HepG2 (cell line): ENCODE results near the gene HELT. TPM values are rescaled to one million over a fixed set of nuclear protein-coding genes. Genes with fewer than 3 reads are reported as not detected.

Source experiments
- ATAC-seq: fragments of 200-7000 bp; cut with Tn5 transposase; 3 replicates; pipeline ENCODE4 v1.9.1; 2020; ENCODE audit warnings: mild to moderate bottlenecking, moderate library complexity
- BruUV-seq: library from RNA; stranded (reverse); fragments of 400-500 nt; replicated peaks from 2 replicates; lab custom pipeline; 2021; lab: Mats Ljungman, UMichigan
- CTCF ChIA-PET: fragments of 300-600 bp; formaldehyde crosslinking; extraction: SDS; loops from one replicate; lab custom pipeline; 2021; ENCODE audit warnings: low total read pairs, inconsistent platforms, low intra/inter-chr PET ratio; lab: Yijun Ruan, JAX
- POLR2A ChIA-PET: fragments of 350-600 bp; sonication (Branson Sonifier 250); formaldehyde crosslinking; loops from one replicate; lab custom pipeline; 2020; ENCODE audit warnings: antibody characterized with exemption, inconsistent platforms; lab: Yijun Ruan, JAX
- DNase-seq: peaks from one replicate; pipeline ENCODE4 v3.0.0-alpha.2; 2015; ENCODE audit warnings: low spot score
- FAIRE-seq: peaks from 3 replicates; lab custom pipeline; 2011; peaks lifted over from hg19 to GRCh38; lab: Jason Lieb, UNC
- H2AFZ ChIP-seq: one replicate; pipeline ENCODE4 v1.6.1; 2011; ENCODE audit warnings: low read length, inconsistent platforms
- H3K27ac ChIP-seq: fragments of 300-600 bp; 3 replicates; pipeline ENCODE4 v1.8.0; 2011; ENCODE audit warnings: mixed run types, mild to moderate bottlenecking, mixed read lengths, low read length, inconsistent platforms; ENCODE audit not compliant: insufficient read depth; ENCODE audit errors: extremely low read length
- H3K27me3 ChIP-seq, 2 experiments: fragments of 200-600 bp in 1 of 2; 2 replicates in 1 of 2; 3 replicates in 1 of 2; pipeline versions ENCODE4 v1.6.0 to v1.8.0; 2011; ENCODE audit warnings: low read length in 2 of 2, mild to moderate bottlenecking in 2 of 2, moderate library complexity in 2 of 2, inconsistent platforms in 1 of 2; ENCODE audit not compliant: insufficient read depth in 2 of 2, control insufficient read depth in 1 of 2
- H3K36me3 ChIP-seq, 2 experiments: fragments of 200-600 bp in 1 of 2; replicated peaks in 1 of 2; 2 replicates in 1 of 2; 3 replicates in 1 of 2; pipeline versions ENCODE4 v1.5.1 to v1.8.0; 2011; ENCODE audit warnings: low read length in 2 of 2, inconsistent platforms in 1 of 2; ENCODE audit not compliant: insufficient read depth in 2 of 2, control insufficient read depth in 1 of 2
- H3K4me1 ChIP-seq: 2 replicates; pipeline ENCODE4 v1.5.1; 2012; ENCODE audit warnings: low read length, inconsistent platforms; ENCODE audit not compliant: insufficient read depth
- H3K4me2 ChIP-seq: 2 replicates; pipeline ENCODE4 v1.6.0; 2011; ENCODE audit warnings: low read depth, low read length, inconsistent platforms
- H3K4me3 ChIP-seq, 3 experiments: fragments of 200-600 bp in 1 of 3; sonication (generic), shearing (Covaris generic) in 1 of 3; replicated peaks in 1 of 3; 2 replicates each; pipeline ENCODE4 v1.5.1; 2011 to 2016; ENCODE audit warnings: low read length in 3 of 3, inconsistent platforms in 2 of 3, low read depth in 2 of 3, mild to moderate bottlenecking in 2 of 3, control low read depth in 1 of 3, mixed read lengths in 1 of 3; ENCODE audit not compliant: insufficient read depth in 1 of 3
- H3K79me2 ChIP-seq: one replicate; pipeline ENCODE4 v1.6.1; 2011; ENCODE audit warnings: low read length, inconsistent platforms; ENCODE audit not compliant: insufficient read depth
- H3K9ac ChIP-seq: 2 replicates; pipeline ENCODE4 v1.6.0; 2011; ENCODE audit warnings: mild to moderate bottlenecking, low read depth, low read length, inconsistent platforms; ENCODE audit not compliant: insufficient read depth
- H3K9me3 ChIP-seq: 2 replicates; pipeline ENCODE4 v1.5.1; 2012; ENCODE audit warnings: mild to moderate bottlenecking, low read length
- H4K20me1 ChIP-seq: 2 replicates; pipeline ENCODE4 v1.6.0; 2011; ENCODE audit warnings: inconsistent platforms, mild to moderate bottlenecking, low read length, moderate library complexity; ENCODE audit not compliant: insufficient read depth
- HHEX ChIP-seq: IDR thresholded peaks from 2 replicates; pipeline ENCODE4 v1.6.1; 2016; ENCODE audit warnings: control low read depth
- RBM39 ChIP-seq: fragments of 200-400 bp; formaldehyde crosslinking; IDR thresholded peaks from one replicate; pipeline ENCODE4 v1.6.1; 2018; ENCODE audit warnings: antibody characterized with exemption, mild to moderate bottlenecking, low read depth, low read length; ENCODE audit not compliant: poor library complexity, severe bottlenecking
- ZBTB20 ChIP-seq: sonication (generic); formaldehyde crosslinking; IDR thresholded peaks from 2 replicates; pipeline ENCODE4 v1.8.1; 2023; ENCODE audit warnings: missing genetic modification reagents, low read depth, mild to moderate bottlenecking, borderline replicate concordance
- ZFP1 ChIP-seq: IDR thresholded peaks from 2 replicates; pipeline ENCODE4 v1.6.1; 2016
- ZNF549 ChIP-seq: sonication (generic); formaldehyde crosslinking; IDR thresholded peaks from 2 replicates; pipeline ENCODE4 v1.5.0; 2020; ENCODE audit warnings: missing genetic modification reagents
- WGBS: methylation state at CpG from one replicate; pipeline ENCODE4 v1.1.6; 2017; ENCODE audit warnings: low lambda C conversion rate; 5-methylcytosine and 5-hydroxymethylcytosine counted together
- in situ Hi-C: cut with HindIII; loops from 2 replicates; pipeline ENCODE4 v1.10.0; 2017; ENCODE audit warnings: low pct_unique_long_range_greater_than_20kb; ENCODE audit not compliant: extremely low pct_ligation_motif_present
- intact Hi-C: fragments of 100-400 bp; cut with micrococcal nuclease; formaldehyde crosslinking; loops from one replicate; pipeline ENCODE4 v1.10.0; 2022; ENCODE audit not compliant: unreplicated experiment
- polyA plus RNA-seq, 8 experiments: library from polyadenylated mRNA; depleted of rRNA in 3 of 8; stranded (reverse) in 7 of 8; unstranded in 1 of 8; fragments of >200 nt; fragmentation: Illumina TruSeq in 4 of 8; extraction: Trizol in 4 of 8; gene quantifications; 2 replicates each; pipeline versions ENCODE4 v1.2.1 to v1.2.3, GENCODE V29; 2011 to 2016; ENCODE audit warnings: low read depth in 4 of 8, missing spikeins in 1 of 8, mixed read lengths in 1 of 8; ENCODE audit not compliant: insufficient read depth in 1 of 8
- total RNA-seq, 5 experiments: library from RNA; depleted of rRNA; stranded (reverse); fragments of >200 nt; fragmentation: Illumina TruSeq; extraction: Trizol; gene quantifications; 2 replicates each; pipeline ENCODE4 v1.2.3, GENCODE V29; 2016; ENCODE audit warnings: low read depth in 1 of 5
- TF ChIP-seq, protein P1 (sequence below): sonication (generic); formaldehyde crosslinking; IDR thresholded peaks from 2 replicates; pipeline ENCODE4 v1.4.0; 2020; ENCODE audit warnings: missing genetic modification reagents, borderline replicate concordance

HELT gene
- total and polyA plus RNA-seq, 2 of the 13 experiments (the other 11 are each of a cell fraction or from before 2014, with no cell fraction given): not detected

DNA sequence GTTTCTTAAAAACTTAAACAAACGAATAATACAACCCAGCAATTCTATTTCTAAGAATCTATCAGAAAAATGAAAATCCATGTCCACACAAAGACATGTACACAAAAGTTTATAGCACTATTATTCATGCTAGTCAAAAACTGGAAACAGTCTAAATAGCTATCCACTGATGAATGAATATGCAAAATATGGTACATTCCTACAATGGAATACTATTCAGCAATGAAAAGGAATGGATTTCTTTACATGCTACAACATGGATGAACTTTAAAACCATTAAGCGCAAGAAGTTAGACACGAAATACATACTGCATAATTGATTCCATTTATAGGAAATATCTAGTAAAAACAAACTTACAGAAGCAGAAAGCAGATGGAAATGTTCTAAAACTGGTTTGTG lies 43.3 kb downstream of the HELT start (continued):
- TF ChIP-seq, protein P1, sequence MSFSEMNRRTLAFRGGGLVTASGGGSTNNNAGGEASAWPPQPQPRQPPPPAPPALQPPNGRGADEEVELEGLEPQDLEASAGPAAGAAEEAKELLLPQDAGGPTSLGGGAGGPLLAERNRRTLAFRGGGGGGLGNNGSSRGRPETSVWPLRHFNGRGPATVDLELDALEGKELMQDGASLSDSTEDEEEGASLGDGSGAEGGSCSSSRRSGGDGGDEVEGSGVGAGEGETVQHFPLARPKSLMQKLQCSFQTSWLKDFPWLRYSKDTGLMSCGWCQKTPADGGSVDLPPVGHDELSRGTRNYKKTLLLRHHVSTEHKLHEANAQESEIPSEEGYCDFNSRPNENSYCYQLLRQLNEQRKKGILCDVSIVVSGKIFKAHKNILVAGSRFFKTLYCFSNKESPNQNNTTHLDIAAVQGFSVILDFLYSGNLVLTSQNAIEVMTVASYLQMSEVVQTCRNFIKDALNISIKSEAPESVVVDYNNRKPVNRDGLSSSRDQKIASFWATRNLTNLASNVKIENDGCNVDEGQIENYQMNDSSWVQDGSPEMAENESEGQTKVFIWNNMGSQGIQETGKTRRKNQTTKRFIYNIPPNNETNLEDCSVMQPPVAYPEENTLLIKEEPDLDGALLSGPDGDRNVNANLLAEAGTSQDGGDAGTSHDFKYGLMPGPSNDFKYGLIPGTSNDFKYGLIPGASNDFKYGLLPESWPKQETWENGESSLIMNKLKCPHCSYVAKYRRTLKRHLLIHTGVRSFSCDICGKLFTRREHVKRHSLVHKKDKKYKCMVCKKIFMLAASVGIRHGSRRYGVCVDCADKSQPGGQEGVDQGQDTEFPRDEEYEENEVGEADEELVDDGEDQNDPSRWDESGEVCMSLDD (CRISPR knock-in tag): no peak

GRCh38 chr4:185062606-185063005 lies 44.3 kb downstream of the HELT start:
- Histone ChIP-seq H3K79me2 (no peaks in the 10 kb centered on the region), H2AFZ (no peak overlapping the region), H3K9ac (no peak overlapping the region), H3K9me3 (no peaks in the 10 kb centered on the region), H3K27ac (no peak overlapping the region), H3K36me3 (no peaks in the 10 kb centered on the region), H3K4me2 (no peak overlapping the region), H4K20me1 (no peaks in the 10 kb centered on the region), H3K4me1 (no peaks in the 10 kb centered on the region), H3K27me3 (peaks cover 0 to 12% of the 10 kb centered on the region in 2 experiments; a peak in 2 of 5 replicates), H3K4me3 (no peak overlapping the region)
- TF ChIP-seq RBM39 (no peak), ZFP1 (CRISPR knock-in tag) (no peak), HHEX (no peak), ZNF549 (CRISPR knock-in tag) (no peak), ZBTB20 (CRISPR knock-in tag) (no peak)
- intact Hi-C loops (no loop called here), in situ Hi-C loops (no loop called here)
- no peak for ATAC-seq
- ChIA-PET POLR2A (no interaction called here), CTCF (no interaction called here)
- BruUV-seq: no TSS peak
- DNase-seq: no peak
- no peak for FAIRE-seq
- WGBS: 66% methylated on average over 12 of the region's 12 CpGs
